GM21447 (cell line): Measurements from ENCODE around the gene HTR2C.
"Not testable (repeated sequence)": the region's sequence is repeated elsewhere in the genome, so short reads cannot be mapped to it uniquely, and the experiment has no call there.

Experiments used
- ATAC-seq: cut with Tn5 transposase; IDR thresholded peaks from one replicate; pipeline ENCODE4 v1.9.1; 2021; ENCODE audit not compliant: unreplicated experiment

Gene HTR2C

GRCh38 chrX:114583646-114584374 lies at the start of gene HTR2C:
HTR2C (plus strand) TSS chrX:114584086; CDS start chrX:114726937, 142,851 bp downstream.
- ATAC-seq = no peak

DNA sequence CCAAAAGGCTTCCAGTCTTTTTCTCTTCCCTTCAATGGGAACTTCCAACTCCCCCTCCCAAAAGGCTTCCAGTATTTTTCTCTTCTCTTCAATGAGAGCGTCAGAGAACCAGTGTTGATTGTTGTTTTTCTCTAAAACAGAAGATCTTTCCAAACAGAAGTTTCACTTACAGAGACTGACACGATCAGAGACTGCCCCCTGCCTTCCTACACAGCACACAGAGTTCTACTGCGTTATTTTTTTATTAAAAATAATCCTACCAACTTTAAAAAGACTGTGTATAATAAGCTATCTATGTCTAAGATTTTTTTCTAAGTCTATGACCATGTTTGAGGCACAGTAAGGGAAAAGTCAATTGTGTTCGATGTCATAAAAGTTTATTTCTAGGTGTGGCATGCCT lies 3.5 kb upstream of the HTR2C start:
- no peak for ATAC-seq

- no peak for ATAC-seq
Observed at GRCh38 chrX:114581528-114582263, 2.2 kb upstream of the HTR2C start.

- no peak for ATAC-seq
Observed at GRCh38 chrX:114582264-114582632, 1.6 kb upstream of the HTR2C start.

GRCh38 chrX:114582698-114583395 lies 1.0 kb upstream of the HTR2C start:
- no peak for ATAC-seq

- ATAC-seq = no peak
Observed at GRCh38 chrX:114584375-114584943, 573 bp downstream of the HTR2C start.

GRCh38 chrX:114584983-114585842 lies 1.3 kb downstream of the HTR2C start:
- no peak for ATAC-seq

- ATAC-seq = no peak
Observed at GRCh38 chrX:114591121-114591520, 7.2 kb downstream of the HTR2C start.

DNA sequence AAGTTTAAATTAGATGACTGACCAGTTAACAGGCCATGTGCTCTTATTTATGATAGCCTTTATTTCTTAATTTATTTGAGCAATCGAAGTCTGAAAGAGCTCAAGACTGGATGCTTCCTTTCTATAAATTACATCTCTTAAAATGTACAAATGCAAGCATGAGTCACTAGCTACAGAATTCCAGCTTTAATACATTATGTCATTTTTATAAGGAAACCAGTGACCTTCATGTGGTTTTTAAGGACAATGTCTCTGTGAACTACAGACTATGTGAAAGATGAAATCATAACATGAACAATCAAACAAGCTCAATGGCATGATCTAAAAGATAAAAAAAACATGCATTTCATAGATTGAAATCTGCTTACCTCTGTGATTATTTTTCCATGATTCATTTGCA lies 15.4 kb downstream of the HTR2C start:
- ATAC-seq = no peak

DNA sequence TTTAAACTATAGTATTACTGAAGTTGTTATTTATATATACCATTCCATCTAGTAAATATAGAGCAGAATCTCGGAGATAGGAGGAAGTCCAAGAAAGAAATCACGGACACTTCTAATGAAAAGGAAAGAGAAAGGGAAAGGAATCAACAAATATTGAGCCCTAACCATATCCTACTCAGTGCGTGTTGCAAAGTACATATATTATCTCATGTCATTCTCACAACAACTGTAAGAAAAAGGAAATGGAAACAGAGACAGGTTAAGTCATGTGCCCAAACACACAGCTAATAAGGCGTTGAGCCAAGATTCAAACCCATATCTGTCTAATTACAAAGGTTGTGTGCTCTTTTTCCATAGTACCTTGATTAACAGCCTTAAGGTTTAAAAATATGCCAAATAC lies 16.0 kb downstream of the HTR2C start:
- ATAC-seq = no peak

GRCh38 chrX:114606619-114607018 lies 22.7 kb downstream of the HTR2C start:
- ATAC-seq = not testable (repeated sequence)

DNA sequence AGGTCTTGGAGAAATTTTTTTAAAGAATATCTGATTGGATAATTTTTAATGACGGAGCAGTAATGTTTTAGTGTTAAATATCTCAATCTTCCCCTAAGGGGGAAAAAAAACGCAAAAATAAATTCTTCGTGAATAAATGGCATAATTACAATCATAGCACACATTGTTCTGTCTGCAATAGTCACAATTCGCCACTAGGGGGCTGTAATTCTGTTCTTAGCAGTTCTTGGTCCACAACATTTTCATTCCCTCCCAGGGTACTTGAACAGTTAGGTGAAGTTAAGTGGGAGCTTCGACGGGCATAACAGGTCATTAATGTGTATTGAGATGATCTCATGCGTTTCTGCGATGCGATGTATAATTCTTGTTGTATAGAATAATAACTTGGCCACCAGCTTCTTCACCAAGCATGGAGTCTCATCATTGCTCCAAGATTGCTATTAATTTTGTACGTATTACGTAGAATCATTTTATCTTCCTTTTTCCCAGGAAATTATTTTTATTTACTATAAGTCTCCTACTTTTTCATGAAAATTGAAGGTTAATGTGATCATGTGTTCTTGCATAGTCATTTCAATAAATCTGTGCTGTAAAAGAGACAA lies 27.2 kb downstream of the HTR2C start:
- peak; percentile 65 for ATAC-seq

GRCh38 chrX:114615765-114616164 lies 31.9 kb downstream of the HTR2C start:
- ATAC-seq = no peak

- no peak for ATAC-seq
Observed at GRCh38 chrX:114619874-114620273, 36.0 kb downstream of the HTR2C start.

DNA sequence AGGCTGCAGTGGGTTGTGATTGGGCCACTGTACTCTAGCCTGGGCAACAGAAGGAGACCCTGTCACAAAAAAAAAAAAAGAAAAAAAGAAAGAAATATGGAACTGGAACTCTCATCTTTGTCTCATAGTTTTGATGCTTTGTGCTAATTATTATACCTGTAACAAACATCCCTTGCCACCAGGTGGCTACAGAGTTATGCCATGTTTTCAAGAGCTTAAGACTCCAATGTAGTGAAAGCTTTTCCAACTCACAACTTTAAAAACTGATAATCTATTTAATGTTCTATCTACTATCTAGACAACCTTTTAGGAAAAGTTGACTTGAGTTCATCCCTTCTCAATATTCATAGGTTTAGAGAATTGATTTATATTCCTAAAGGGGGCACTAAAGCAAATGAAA lies 42.4 kb downstream of the HTR2C start:
- no peak for ATAC-seq

GRCh38 chrX:114635986-114636385 lies 52.1 kb downstream of the HTR2C start:
- no peak for ATAC-seq

DNA sequence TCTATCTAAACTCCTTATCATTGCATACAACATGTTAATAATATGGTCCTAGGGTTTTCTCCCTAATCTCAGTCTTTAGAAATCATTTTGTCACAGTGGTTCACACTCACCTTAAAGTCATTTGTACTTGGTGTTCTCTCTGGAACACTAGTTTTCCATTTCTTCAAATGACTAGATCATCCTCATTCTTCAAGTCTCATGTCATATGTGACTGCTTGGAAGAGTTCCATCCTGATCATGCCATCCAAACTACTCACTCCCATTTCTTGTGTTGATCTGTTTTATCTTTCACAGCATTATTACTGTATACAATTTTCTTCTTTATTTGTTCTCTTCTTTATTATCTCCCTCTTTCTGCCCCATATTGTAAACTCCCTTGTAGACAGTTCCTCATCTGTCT lies 66.5 kb downstream of the HTR2C start:
- no peak for ATAC-seq

DNA sequence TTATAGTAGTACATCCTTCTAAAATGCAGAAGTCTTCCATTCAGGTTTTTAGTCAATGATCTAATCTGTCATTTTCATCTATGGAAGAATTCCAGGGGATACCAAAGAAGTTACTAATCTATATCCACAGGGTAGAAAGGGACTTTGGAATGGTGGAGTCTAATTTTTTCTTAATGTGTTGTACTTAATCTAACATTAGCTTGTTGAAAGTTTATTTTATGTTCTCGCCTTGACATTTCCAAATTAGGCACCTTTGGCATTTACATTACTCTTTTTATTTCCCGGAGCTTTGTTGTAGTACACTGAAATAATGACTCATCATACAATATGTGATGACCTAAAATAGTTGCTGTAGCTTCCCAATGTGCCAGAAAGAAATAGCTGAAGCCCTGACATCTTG lies 91.5 kb downstream of the HTR2C start:
- no peak for ATAC-seq

- ATAC-seq = not testable (repeated sequence)
Observed at GRCh38 chrX:114700533-114700932, 116.6 kb downstream of the HTR2C start.

- no peak for ATAC-seq
Observed at GRCh38 chrX:114709406-114709805, 125.5 kb downstream of the HTR2C start.
